ENCODE results near the gene UQCC2.

UQCC2 gene

GRCh38 chr6:33665957-33666356, 45.5 kb downstream of the UQCC2 start:
- H3K27ac ChIP-seq (replicated peaks): no peak overlapping the region
- H3K27me3 ChIP-seq (ENCODE audit: insufficient read depth, poor library complexity, severe bottlenecking): no peaks in the 10 kb centered on the region
- TF ChIP-seq POLR2AphosphoS5 (IDR thresholded peaks at IDR 0.05; ENCODE audit: low read depth) (no peak), SPI1 (IDR thresholded peaks at IDR 0.05; ENCODE audit: borderline replicate concordance, low read depth) (no peak), GABPA (IDR thresholded peaks at IDR 0.05; ENCODE audit: low read depth) (no peak)
- TF ChIP-seq, protein P1, sequence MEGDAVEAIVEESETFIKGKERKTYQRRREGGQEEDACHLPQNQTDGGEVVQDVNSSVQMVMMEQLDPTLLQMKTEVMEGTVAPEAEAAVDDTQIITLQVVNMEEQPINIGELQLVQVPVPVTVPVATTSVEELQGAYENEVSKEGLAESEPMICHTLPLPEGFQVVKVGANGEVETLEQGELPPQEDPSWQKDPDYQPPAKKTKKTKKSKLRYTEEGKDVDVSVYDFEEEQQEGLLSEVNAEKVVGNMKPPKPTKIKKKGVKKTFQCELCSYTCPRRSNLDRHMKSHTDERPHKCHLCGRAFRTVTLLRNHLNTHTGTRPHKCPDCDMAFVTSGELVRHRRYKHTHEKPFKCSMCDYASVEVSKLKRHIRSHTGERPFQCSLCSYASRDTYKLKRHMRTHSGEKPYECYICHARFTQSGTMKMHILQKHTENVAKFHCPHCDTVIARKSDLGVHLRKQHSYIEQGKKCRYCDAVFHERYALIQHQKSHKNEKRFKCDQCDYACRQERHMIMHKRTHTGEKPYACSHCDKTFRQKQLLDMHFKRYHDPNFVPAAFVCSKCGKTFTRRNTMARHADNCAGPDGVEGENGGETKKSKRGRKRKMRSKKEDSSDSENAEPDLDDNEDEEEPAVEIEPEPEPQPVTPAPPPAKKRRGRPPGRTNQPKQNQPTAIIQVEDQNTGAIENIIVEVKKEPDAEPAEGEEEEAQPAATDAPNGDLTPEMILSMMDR (IDR thresholded peaks at IDR 0.05; ENCODE audit: insufficient read depth, low read length): no peak
- TF ChIP-seq, protein P2, sequence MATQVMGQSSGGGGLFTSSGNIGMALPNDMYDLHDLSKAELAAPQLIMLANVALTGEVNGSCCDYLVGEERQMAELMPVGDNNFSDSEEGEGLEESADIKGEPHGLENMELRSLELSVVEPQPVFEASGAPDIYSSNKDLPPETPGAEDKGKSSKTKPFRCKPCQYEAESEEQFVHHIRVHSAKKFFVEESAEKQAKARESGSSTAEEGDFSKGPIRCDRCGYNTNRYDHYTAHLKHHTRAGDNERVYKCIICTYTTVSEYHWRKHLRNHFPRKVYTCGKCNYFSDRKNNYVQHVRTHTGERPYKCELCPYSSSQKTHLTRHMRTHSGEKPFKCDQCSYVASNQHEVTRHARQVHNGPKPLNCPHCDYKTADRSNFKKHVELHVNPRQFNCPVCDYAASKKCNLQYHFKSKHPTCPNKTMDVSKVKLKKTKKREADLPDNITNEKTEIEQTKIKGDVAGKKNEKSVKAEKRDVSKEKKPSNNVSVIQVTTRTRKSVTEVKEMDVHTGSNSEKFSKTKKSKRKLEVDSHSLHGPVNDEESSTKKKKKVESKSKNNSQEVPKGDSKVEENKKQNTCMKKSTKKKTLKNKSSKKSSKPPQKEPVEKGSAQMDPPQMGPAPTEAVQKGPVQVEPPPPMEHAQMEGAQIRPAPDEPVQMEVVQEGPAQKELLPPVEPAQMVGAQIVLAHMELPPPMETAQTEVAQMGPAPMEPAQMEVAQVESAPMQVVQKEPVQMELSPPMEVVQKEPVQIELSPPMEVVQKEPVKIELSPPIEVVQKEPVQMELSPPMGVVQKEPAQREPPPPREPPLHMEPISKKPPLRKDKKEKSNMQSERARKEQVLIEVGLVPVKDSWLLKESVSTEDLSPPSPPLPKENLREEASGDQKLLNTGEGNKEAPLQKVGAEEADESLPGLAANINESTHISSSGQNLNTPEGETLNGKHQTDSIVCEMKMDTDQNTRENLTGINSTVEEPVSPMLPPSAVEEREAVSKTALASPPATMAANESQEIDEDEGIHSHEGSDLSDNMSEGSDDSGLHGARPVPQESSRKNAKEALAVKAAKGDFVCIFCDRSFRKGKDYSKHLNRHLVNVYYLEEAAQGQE (IDR thresholded peaks at IDR 0.05; ENCODE audit: insufficient replicate concordance, low read depth): no peak
- no peak for DNase-seq (ENCODE audit: low read depth in 1 of 2, low spot score in 1 of 2)
- H3K4me3 ChIP-seq (replicated peaks; ENCODE audit: insufficient read depth, low read length): no peak overlapping the region

GRCh38 chr6:33664506-33665057, 46.9 kb downstream of the UQCC2 start:
- no peaks in the 10 kb centered on the region for H3K27me3 ChIP-seq (ENCODE audit: insufficient read depth, poor library complexity, severe bottlenecking)
- no peak overlapping the region for H3K27ac ChIP-seq (replicated peaks)
- DNase-seq (ENCODE audit: low read depth in 1 of 2, low spot score in 1 of 2): no peak
- no peak for TF ChIP-seq POLR2AphosphoS5 (IDR thresholded peaks at IDR 0.05; ENCODE audit: low read depth)
- TF ChIP-seq, protein P2 (IDR thresholded peaks at IDR 0.05; ENCODE audit: insufficient replicate concordance, low read depth): no peak
- TF ChIP-seq GABPA (IDR thresholded peaks at IDR 0.05; ENCODE audit: low read depth): no peak
- no peak for TF ChIP-seq SPI1 (IDR thresholded peaks at IDR 0.05; ENCODE audit: borderline replicate concordance, low read depth)
- TF ChIP-seq, protein P1 (IDR thresholded peaks at IDR 0.05; ENCODE audit: insufficient read depth, low read length): no peak
- no peak overlapping the region for H3K4me3 ChIP-seq (replicated peaks; ENCODE audit: insufficient read depth, low read length)

DNA sequence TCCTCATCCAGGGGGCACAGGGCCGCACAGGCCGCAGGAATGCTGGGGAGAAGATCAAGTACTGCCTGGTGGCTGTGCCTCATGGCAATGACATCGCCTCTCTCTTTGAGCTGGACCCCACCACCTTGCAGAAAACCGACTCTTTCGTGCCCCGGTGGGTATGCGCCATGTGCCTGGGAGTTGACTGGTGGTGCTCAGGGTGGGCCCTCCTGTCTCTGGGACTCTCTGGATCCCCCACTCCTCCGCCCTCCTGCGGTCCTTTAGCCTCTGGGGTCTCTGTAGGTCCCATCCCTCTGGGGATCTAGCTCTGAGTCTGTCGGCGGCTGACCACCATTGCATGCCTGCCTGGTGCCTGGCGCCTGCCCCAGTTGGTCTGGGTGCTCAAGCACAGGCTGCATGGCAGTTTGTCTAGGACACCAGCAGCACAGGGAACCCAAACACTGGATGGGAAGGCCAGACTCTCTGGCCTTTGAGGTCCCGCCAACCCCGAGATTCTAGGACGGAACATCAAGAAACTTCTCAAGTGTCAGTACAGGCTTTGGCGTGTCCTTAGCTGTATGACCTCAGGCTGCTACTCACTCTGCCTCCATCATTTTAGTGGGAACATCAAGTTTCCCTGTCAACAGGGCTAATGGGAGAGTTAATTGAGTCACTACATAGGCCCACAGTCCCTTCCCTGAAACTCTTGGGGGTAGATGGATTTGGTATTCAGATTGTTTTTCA, 47.6 kb downstream of the UQCC2 start:
- TF ChIP-seq, protein P1 (IDR thresholded peaks at IDR 0.05; ENCODE audit: insufficient read depth, low read length): no peak
- TF ChIP-seq GABPA (IDR thresholded peaks at IDR 0.05; ENCODE audit: low read depth) (no peak), SPI1 (IDR thresholded peaks at IDR 0.05; ENCODE audit: borderline replicate concordance, low read depth) (no peak), POLR2AphosphoS5 (IDR thresholded peaks at IDR 0.05; ENCODE audit: low read depth) (no peak)
- TF ChIP-seq, protein P2 (IDR thresholded peaks at IDR 0.05; ENCODE audit: insufficient replicate concordance, low read depth): no peak
- Histone ChIP-seq H3K4me3 (replicated peaks; ENCODE audit: insufficient read depth, low read length) (no peak overlapping the region), H3K27ac (replicated peaks) (no peak overlapping the region), H3K27me3 (ENCODE audit: insufficient read depth, poor library complexity, severe bottlenecking) (no peaks in the 10 kb centered on the region)
- DNase-seq (ENCODE audit: low read depth in 1 of 2, low spot score in 1 of 2): no peak

All from HL-60 (cell line).